DOHH2 (cell line): Measurements from ENCODE around the gene ACSBG1.

Source experiments
- H3F3A ChIP-seq: fragments of 200-600 bp; sonication (generic), shearing (Covaris generic); 2 replicates; pipeline ENCODE4 v1.6.0; 2016; ENCODE audit warnings: antibody characterized with exemption, mild to moderate bottlenecking; ENCODE audit not compliant: control insufficient read depth, insufficient read depth
- H3K27ac ChIP-seq: fragments of 200-600 bp; sonication (generic); 2 replicates; pipeline ENCODE4 v1.5.1; 2014; ENCODE audit warnings: low read depth, mild to moderate bottlenecking, low read length, moderate library complexity
- H3K27me3 ChIP-seq: fragments of 200-600 bp; sonication (generic); 2 replicates; pipeline ENCODE4 v1.6.1; 2014; ENCODE audit warnings: mild to moderate bottlenecking, low read length, mixed read lengths; ENCODE audit not compliant: control insufficient read depth
- H3K36me3 ChIP-seq: fragments of 200-600 bp; sonication (generic); 2 replicates; pipeline ENCODE4 v1.6.1; 2014; ENCODE audit warnings: mild to moderate bottlenecking, low read length, moderate library complexity, mixed read lengths; ENCODE audit not compliant: control insufficient read depth
- H3K4me1 ChIP-seq: fragments of 200-600 bp; sonication (generic); 2 replicates; pipeline ENCODE4 v1.6.1; 2014; ENCODE audit warnings: mild to moderate bottlenecking, low read length, mixed read lengths; ENCODE audit not compliant: control insufficient read depth
- H3K4me2 ChIP-seq: fragments of 200-600 bp; sonication (generic); 2 replicates; pipeline ENCODE4 v1.6.0; 2014; ENCODE audit warnings: mild to moderate bottlenecking, low read length, moderate library complexity
- H3K4me3 ChIP-seq: fragments of 200-600 bp; sonication (generic); 2 replicates; pipeline ENCODE4 v1.5.1; 2014; ENCODE audit warnings: mild to moderate bottlenecking, low read length, mixed read lengths
- H3K79me2 ChIP-seq: fragments of 200-600 bp; sonication (generic); 2 replicates; pipeline ENCODE4 v1.6.1; 2014; ENCODE audit warnings: mild to moderate bottlenecking, low read length, mixed read lengths; ENCODE audit not compliant: control insufficient read depth
- H3K9me2 ChIP-seq: fragments of 200-600 bp; sonication (generic); replicated peaks from 2 replicates; pipeline ENCODE4 v1.6.1; 2014; ENCODE audit warnings: mild to moderate bottlenecking, low read length, mixed read lengths; ENCODE audit not compliant: control insufficient read depth
- H3K9me3 ChIP-seq: fragments of 200-600 bp; sonication (generic); 2 replicates; pipeline ENCODE4 v1.6.1; 2014; ENCODE audit warnings: antibody characterized with exemption, low read length, mixed read lengths; ENCODE audit not compliant: control insufficient read depth, insufficient read depth
- H4K20me1 ChIP-seq: fragments of 200-600 bp; sonication (generic); 2 replicates; pipeline ENCODE4 v1.6.0; 2014; ENCODE audit warnings: low read depth, mild to moderate bottlenecking, antibody characterized with exemption, low read length, moderate library complexity; ENCODE audit not compliant: control insufficient read depth, insufficient read depth
- CTCF ChIP-seq: fragments of 200-600 bp; sonication (generic); IDR thresholded peaks from one replicate; pipeline ENCODE4 v1.5.1; 2014; ENCODE audit warnings: antibody characterized with exemption, mild to moderate bottlenecking, low read depth, low read length; ENCODE audit not compliant: poor library complexity, severe bottlenecking
- EZH2phosphoT487 ChIP-seq: fragments of 200-600 bp; sonication (generic); IDR thresholded peaks from 2 replicates; pipeline ENCODE4 v1.6.1; 2017; ENCODE audit warnings: borderline replicate concordance, mild to moderate bottlenecking, antibody characterized with exemption, low read length, moderate library complexity, mixed read lengths

The ACSBG1 gene

GRCh38 chr15:78229431-78230406 is 4.6 kb downstream of the ACSBG1 start:
- H3K4me1 ChIP-seq: 0 out of 2 replicates have a peak, but pooled peaks cover 2% of the 10 kb centered on the region
- H3K27ac ChIP-seq: no peak overlapping the region
- no peaks in the 10 kb centered on the region for H3K36me3 ChIP-seq
- H3K79me2 ChIP-seq: no peaks in the 10 kb centered on the region
- H4K20me1 ChIP-seq: no peaks in the 10 kb centered on the region
- H3F3A ChIP-seq: no peaks in the 10 kb centered on the region
- H3K4me2 ChIP-seq: no peak overlapping the region
- TF ChIP-seq CTCF: no peak
- no peak for TF ChIP-seq EZH2phosphoT487
- H3K4me3 ChIP-seq: no peak overlapping the region
- no peaks in the 10 kb centered on the region for H3K9me3 ChIP-seq
- no peaks in the 10 kb centered on the region for H3K9me2 ChIP-seq
- peaks cover 24% of the 10 kb centered on the region for H3K27me3 ChIP-seq

- Histone ChIP-seq H3K27ac (no peak overlapping the region), H3K27me3 (peaks cover 14% of the 10 kb centered on the region), H3F3A (no peaks in the 10 kb centered on the region), H3K9me2 (no peaks in the 10 kb centered on the region), H3K9me3 (no peaks in the 10 kb centered on the region), H3K4me3 (no peak overlapping the region), H3K4me2 (no peak overlapping the region), H3K36me3 (no peaks in the 10 kb centered on the region), H4K20me1 (no peaks in the 10 kb centered on the region), H3K79me2 (no peaks in the 10 kb centered on the region), H3K4me1 (no peaks in the 10 kb centered on the region)
- TF ChIP-seq EZH2phosphoT487 (no peak), CTCF (no peak)
Observed at GRCh38 chr15:78228356-78228996, 5.9 kb downstream of the ACSBG1 start.

GRCh38 chr15:78225783-78226541 is 8.4 kb downstream of the ACSBG1 start:
- TF ChIP-seq EZH2phosphoT487: no peak
- no peak for TF ChIP-seq CTCF
- Histone ChIP-seq H3F3A (no peaks in the 10 kb centered on the region), H3K4me1 (no peaks in the 10 kb centered on the region), H3K79me2 (no peaks in the 10 kb centered on the region), H3K9me3 (no peaks in the 10 kb centered on the region), H3K27ac (no peak overlapping the region), H4K20me1 (no peaks in the 10 kb centered on the region), H3K9me2 (no peaks in the 10 kb centered on the region), H3K4me2 (no peak overlapping the region), H3K36me3 (no peaks in the 10 kb centered on the region), H3K27me3 (peaks cover 7% of the 10 kb centered on the region), H3K4me3 (no peak overlapping the region)
